Peyer's patch (tissue), 4 donors: ENCODE data around the gene B3GLCT. TPM values are rescaled to one million over a fixed set of nuclear protein-coding genes. Genes with fewer than 3 reads are reported as not detected.

Experiments used
- DNase-seq, 3 donors: peaks; one replicate each; pipeline ENCODE4 v3.0.0-alpha.2; 2017 to 2019
- H3K27ac ChIP-seq, 4 donors: fragments of 200-600 bp; sonication (generic); one replicate each; pipeline ENCODE4 v1.5.1; 2016 to 2019
- H3K27me3 ChIP-seq, 2 donors: fragments of 200-600 bp; sonication (generic); one replicate each; pipeline ENCODE4 v1.5.1; 2019
- H3K36me3 ChIP-seq, 3 donors: fragments of 200-600 bp; sonication (generic); one replicate each; pipeline ENCODE4 v1.5.1; 2016 to 2019
- H3K4me1 ChIP-seq, 4 donors: fragments of 200-600 bp; sonication (generic); one replicate each; pipeline ENCODE4 v1.5.1; 2016 to 2019
- H3K4me3 ChIP-seq, 4 donors: fragments of 200-600 bp; sonication (generic); 1 replicate in 3 of 4; 2 replicates in 1 of 4; pipeline ENCODE4 v1.5.1; 2016 to 2019; ENCODE audit warnings: mild to moderate bottlenecking in 1 of 4
- H3K9me3 ChIP-seq, 4 donors: fragments of 200-600 bp; sonication (generic); one replicate each; pipeline ENCODE4 v1.5.1; 2016 to 2019; ENCODE audit warnings: mild to moderate bottlenecking in 1 of 4
- CTCF ChIP-seq, 6 experiments: fragments of 450-650 bp in 4 of 6; fragments of 200-600 bp in 2 of 6; sonication (generic) in 1 of 6; IDR thresholded peaks; one replicate each; pipeline ENCODE4 v1.5.1; 2017 to 2019; ENCODE audit warnings: antibody characterized with exemption in 6 of 6, mild to moderate bottlenecking in 3 of 6, moderate library complexity in 1 of 6
- POLR2A ChIP-seq, 2 donors: fragments of 450-650 bp; IDR thresholded peaks; one replicate each; pipeline ENCODE4 v1.5.1; 2017; ENCODE audit warnings: antibody characterized with exemption in 2 of 2, mild to moderate bottlenecking in 2 of 2, moderate library complexity in 2 of 2
- total RNA-seq, 4 donors: library from RNA; depleted of rRNA; stranded (reverse); fragments of >200 nt; gene quantifications; one replicate each; pipeline ENCODE4 v1.1.0, GENCODE V29; 2016

B3GLCT gene
- total RNA-seq, 4 donors from 2014 or later: 3.3 to 5.4 (median 3.4) TPM

GRCh38 chr13:31327182-31327860 is 127.5 kb downstream of the B3GLCT start:
- Histone ChIP-seq H3K36me3 (no peaks in the 10 kb centered on the region), H3K27me3 (no peaks in the 10 kb centered on the region), H3K4me1 (no peaks in the 10 kb centered on the region), H3K9me3 (no peaks in the 10 kb centered on the region), H3K4me3 (no peak overlapping the region), H3K27ac (no peak overlapping the region)
- TF ChIP-seq POLR2A (IDR thresholded peaks at IDR 0.05) (no peak), CTCF (IDR thresholded peaks at IDR 0.05) (no peak)
- DNase-seq: no peak

- Histone ChIP-seq H3K36me3 (no peaks in the 10 kb centered on the region), H3K4me1 (no peaks in the 10 kb centered on the region), H3K9me3 (no peaks in the 10 kb centered on the region), H3K4me3 (no peak overlapping the region), H3K27me3 (no peaks in the 10 kb centered on the region), H3K27ac (no peak overlapping the region)
- no peak for DNase-seq
- TF ChIP-seq POLR2A (IDR thresholded peaks at IDR 0.05) (no peak), CTCF (IDR thresholded peaks at IDR 0.05) (no peak)
These were observed 128.9 kb downstream of the B3GLCT start for GRCh38 chr13:31328549-31329235.

- Histone ChIP-seq H3K4me3 (no peak overlapping the region), H3K4me1 (no peaks in the 10 kb centered on the region), H3K36me3 (no peaks in the 10 kb centered on the region), H3K27me3 (no peaks in the 10 kb centered on the region), H3K27ac (no peak overlapping the region), H3K9me3 (no peaks in the 10 kb centered on the region)
- DNase-seq: no peak
- no peak for TF ChIP-seq CTCF (IDR thresholded peaks at IDR 0.05)
- no peak for TF ChIP-seq POLR2A (IDR thresholded peaks at IDR 0.05)
These were observed 130.5 kb downstream of the B3GLCT start for GRCh38 chr13:31330236-31330635.

GRCh38 chr13:31331068-31331467 is 131.3 kb downstream of the B3GLCT start:
- TF ChIP-seq POLR2A (IDR thresholded peaks at IDR 0.05) (no peak), CTCF (IDR thresholded peaks at IDR 0.05) (no peak)
- Histone ChIP-seq H3K4me1 (no peaks in the 10 kb centered on the region), H3K36me3 (no peaks in the 10 kb centered on the region), H3K9me3 (no peaks in the 10 kb centered on the region), H3K27ac (no peak overlapping the region), H3K27me3 (no peaks in the 10 kb centered on the region), H3K4me3 (no peak overlapping the region)
- DNase-seq: no peak

GRCh38 chr13:31334547-31334946 is 134.8 kb downstream of the B3GLCT start:
- H3K27me3 ChIP-seq: no peaks in the 10 kb centered on the region
- TF ChIP-seq CTCF (IDR thresholded peaks at IDR 0.05) (no peak), POLR2A (IDR thresholded peaks at IDR 0.05) (no peak)
- no peaks in the 10 kb centered on the region for H3K4me1 ChIP-seq
- H3K9me3 ChIP-seq: no peaks in the 10 kb centered on the region
- no peak overlapping the region for H3K27ac ChIP-seq
- no peak for DNase-seq
- H3K36me3 ChIP-seq: no peaks in the 10 kb centered on the region
- H3K4me3 ChIP-seq: no peak overlapping the region
